Neural crest cell (in vitro differentiated cells): ENCODE measurements around the gene ZNF546. TPM values are rescaled to one million over a fixed set of nuclear protein-coding genes. Genes with fewer than 3 reads are reported as not detected.
A peak's percentile ranks its signal among the peaks of the same experiment; 100 is the strongest.

Experiments
- DNase-seq: peaks from one replicate; pipeline ENCODE4 v3.0.0; 2021; ENCODE audit warnings: low read depth, mixed read lengths, low spot score
- H3K27ac Mint-ChIP-seq: one replicate; pipeline ENCODE4 v1.8.0; 2021; ENCODE audit warnings: mild to moderate bottlenecking, mixed read lengths; ENCODE audit not compliant: unreplicated experiment
- H3K27me3 Mint-ChIP-seq: 2 replicates; pipeline ENCODE4 v1.8.0; 2021; ENCODE audit warnings: low read depth, mild to moderate bottlenecking, mixed read lengths
- H3K36me3 Mint-ChIP-seq: 2 replicates; pipeline ENCODE4 v1.8.0; 2021; ENCODE audit warnings: low read depth, mild to moderate bottlenecking, mixed read lengths
- H3K4me1 Mint-ChIP-seq: 2 replicates; pipeline ENCODE4 v1.8.0; 2021; ENCODE audit warnings: mixed read lengths
- H3K4me3 Mint-ChIP-seq: one replicate; pipeline ENCODE4 v1.8.0; 2021; ENCODE audit warnings: mild to moderate bottlenecking, mixed read lengths
- H3K9me3 Mint-ChIP-seq: 2 replicates; pipeline ENCODE4 v1.8.0; 2021; ENCODE audit warnings: mixed read lengths
- CTCF ChIP-seq: fragments of 200-600 bp; sonication (generic); conservative IDR thresholded peaks from 2 replicates; pipeline ENCODE4 v1.5.0; 2021; ENCODE audit warnings: antibody characterized with exemption, mild to moderate bottlenecking
- total RNA-seq: library from RNA; stranded (reverse); gene quantifications from 2 replicates; pipeline ENCODE4 v1.2.1, GENCODE V29; 2021

ZNF546 gene
- total RNA-seq, 1 donor from 2014 or later = 5.3 TPM

DNA sequence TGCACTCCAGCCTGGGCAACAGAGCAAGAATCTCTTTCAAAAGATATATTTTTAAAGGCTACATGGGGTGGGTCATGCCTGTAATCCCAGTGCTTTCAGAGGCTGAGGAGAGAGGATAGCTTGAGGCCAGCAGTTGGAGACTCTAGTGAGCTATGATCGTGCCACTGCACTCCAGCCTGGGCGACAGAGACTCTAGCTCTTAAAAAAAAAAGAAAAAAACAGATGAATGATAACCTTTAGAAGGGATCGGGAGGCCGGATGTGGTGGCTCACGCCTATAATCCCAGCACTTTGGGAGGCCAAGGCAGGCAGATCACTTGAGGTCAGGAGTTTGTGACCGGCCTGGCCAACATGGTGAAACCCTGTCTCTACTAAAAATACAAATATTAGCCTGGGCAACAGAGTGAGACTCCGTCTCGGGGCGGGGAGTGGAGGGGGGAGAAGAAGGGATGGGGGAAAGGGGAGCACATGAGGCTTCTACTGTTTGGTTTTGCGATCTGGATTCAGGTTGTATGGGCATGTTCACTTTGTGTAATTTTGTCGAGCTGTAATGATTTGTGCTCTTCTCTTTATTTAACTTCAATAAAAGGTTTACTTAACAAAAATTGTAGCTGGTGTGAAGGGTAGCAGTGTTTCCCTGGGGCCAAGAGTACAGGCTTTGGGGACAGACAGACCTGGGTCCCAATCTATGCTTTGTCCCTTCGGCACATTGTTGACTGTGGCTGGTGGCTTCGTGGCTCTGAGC is 27.0 kb upstream of the ZNF546 start:
- Mint-ChIP-seq H3K27me3 (no peaks in the 10 kb centered on the region), H3K36me3 (peaks cover 17% of the 10 kb centered on the region), H3K4me3 (peak overlapping the region; percentile 99), H3K27ac (peak overlapping the region; percentile 98), H3K9me3 (no peaks in the 10 kb centered on the region), H3K4me1 (peaks cover 31% of the 10 kb centered on the region)
- TF ChIP-seq CTCF = no peak
- DNase-seq = no peak

GRCh38 chr19:39970425-39970674 is 26.5 kb upstream of the ZNF546 start:
- TF ChIP-seq CTCF = no peak

DNA sequence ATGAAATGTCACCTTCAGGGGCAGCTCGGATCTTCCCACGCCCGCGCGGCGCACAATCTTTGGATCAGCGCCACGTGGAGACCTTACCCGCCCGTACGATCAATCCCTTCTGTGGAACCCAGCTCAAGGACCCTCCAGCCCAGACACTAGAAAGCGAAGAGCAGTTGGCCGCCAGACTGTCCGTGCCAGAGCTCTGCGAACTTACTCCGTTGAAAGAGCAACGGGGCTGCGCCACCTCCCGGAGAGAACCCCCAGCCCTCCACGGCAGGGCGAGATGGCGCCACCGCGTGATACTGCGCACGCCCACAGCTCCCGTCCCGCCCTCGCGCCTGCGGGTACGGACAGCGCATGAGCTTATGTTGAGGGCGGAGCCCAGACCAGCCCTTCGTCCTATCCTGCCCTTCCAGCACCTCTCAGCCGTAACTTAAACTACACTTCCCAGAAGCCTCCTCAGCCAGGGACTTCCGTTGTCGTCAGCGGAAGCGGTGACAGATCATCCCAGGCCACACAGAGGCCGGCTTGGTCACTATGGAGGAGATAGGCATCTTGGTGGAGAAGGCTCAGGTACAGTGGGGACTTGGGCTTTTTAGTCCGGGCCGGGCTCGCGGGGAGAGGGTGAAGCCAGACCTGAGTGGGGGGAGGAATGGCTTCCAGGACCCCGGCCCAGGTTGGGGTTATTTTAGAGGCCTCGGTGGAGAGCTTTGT is 26.0 kb upstream of the ZNF546 start, which contains the start of gene PSMC4:
Gene PSMC4, plus strand, starts transcription at position 491 of the 705 bp plus-strand sequence. Its CDS starts 38 bp downstream, at position 529.
- DNase-seq = peak; percentile 95
- Mint-ChIP-seq H3K4me1 (peaks cover 31% of the 10 kb centered on the region), H3K4me3 (peak within 1 kb of the TSS; percentile 99), H3K27ac (peak within 1 kb of the TSS; percentile 99), H3K36me3 (peaks cover 24% of the 10 kb centered on the region), H3K27me3 (no peaks in the 10 kb centered on the region), H3K9me3 (no peaks in the 10 kb centered on the region)
- TF ChIP-seq CTCF = peak; percentile 76

More at GRCh38 chr19:39970425-39970674, 26.5 kb upstream of the ZNF546 start:
- peak overlapping the region; percentile 99 for H3K4me3 Mint-ChIP-seq
- no peaks in the 10 kb centered on the region for H3K9me3 Mint-ChIP-seq
- peaks cover 31% of the 10 kb centered on the region for H3K4me1 Mint-ChIP-seq
- H3K27me3 Mint-ChIP-seq = no peaks in the 10 kb centered on the region
- no peak for DNase-seq
- H3K27ac Mint-ChIP-seq = peak overlapping the region; percentile 98
- peaks cover 20% of the 10 kb centered on the region for H3K36me3 Mint-ChIP-seq

DNA sequence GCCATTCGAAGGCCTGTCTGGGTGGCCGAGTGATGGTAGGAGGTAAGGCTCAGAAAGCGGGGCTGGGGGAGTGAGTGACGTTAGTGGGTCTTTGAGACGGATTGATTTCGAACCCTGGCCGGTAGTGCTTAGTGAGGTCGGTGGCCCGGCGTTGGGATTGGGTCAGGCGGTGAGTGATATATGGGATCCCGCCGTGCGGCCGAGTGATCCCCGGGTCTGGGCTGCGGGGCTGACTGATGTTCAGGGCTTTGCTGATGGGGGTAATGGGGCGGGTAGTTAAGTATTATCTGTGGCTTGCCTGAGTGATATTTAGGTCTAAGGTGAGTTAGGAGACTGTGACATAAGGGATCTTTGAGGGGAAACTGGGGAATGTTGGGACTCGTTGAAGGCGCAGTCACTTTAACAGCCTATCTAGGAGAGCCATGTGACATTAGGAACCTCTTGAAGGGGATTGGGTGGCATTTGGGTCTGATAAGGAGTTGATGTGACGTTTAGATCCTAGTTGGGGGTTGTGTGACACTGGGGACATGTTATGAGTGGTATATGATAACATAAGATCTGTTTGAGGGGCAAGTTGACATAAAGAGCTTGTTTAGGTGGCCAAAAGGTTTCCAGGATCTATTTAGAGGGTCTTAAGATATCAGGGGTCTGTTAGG is 25.4 kb upstream of the ZNF546 start:
- peaks cover 31% of the 10 kb centered on the region for H3K4me1 Mint-ChIP-seq
- TF ChIP-seq CTCF = no peak
- H3K27me3 Mint-ChIP-seq = no peaks in the 10 kb centered on the region
- H3K27ac Mint-ChIP-seq = peak overlapping the region; percentile 99
- no peak for DNase-seq
- H3K4me3 Mint-ChIP-seq = peak overlapping the region; percentile 99
- peaks cover 24% of the 10 kb centered on the region for H3K36me3 Mint-ChIP-seq
- no peaks in the 10 kb centered on the region for H3K9me3 Mint-ChIP-seq

GRCh38 chr19:39974377-39975155 is 22.3 kb upstream of the ZNF546 start:
- Mint-ChIP-seq H3K27ac (no peak overlapping the region), H3K27me3 (no peaks in the 10 kb centered on the region), H3K4me3 (peak overlapping the region; percentile 79), H3K36me3 (peaks cover 32% of the 10 kb centered on the region), H3K4me1 (peaks cover 25% of the 10 kb centered on the region), H3K9me3 (no peaks in the 10 kb centered on the region)
- TF ChIP-seq CTCF = no peak
- no peak for DNase-seq
